ENCODE measurements around the gene DMC1.
"Not testable (repeated sequence)": the region's sequence is repeated elsewhere in the genome, so short reads cannot be mapped to it uniquely, and the experiment has no call there.

DMC1 gene

DNA sequence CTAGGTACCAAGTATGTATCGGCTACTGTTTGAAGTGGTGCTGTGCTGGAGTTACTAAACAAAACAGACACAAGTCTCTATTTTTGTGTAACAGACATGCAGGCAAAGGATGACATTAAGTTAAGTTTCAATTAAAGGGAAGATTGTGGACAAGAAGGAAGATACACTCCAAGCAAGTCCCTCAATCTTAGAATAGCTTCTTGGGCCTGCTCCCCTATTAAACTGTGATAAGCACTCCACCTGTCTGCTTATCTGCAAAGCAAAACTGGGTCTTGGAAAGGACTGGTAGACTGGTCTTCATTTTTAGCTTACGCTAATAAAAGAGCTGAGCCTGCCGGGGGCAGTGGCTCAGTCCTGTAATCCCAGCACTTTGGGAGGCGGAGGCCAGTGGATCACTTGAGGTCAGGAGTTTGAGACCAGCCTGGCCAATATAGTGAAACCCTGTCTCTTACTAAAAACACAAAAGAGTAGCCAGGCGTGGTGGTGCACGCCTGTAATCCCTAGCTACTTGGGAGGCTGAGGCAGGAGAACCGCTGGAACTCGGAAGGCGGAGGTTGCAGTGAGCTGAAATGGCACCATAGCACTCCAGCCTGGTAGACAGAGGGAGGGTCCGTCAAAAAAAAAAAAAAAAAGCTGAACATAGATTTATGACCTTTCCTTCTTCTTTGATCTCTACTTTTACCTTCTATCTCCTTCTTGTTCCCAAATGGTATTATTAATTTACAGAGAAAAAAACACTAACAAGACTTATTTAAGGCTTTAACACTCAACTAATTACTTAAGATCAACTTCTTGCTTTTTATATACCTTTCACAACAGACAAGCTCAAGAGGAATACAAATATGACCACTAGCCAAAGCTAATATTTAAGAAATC, 67.9 kb downstream of the DMC1 start:
- DNase-seq (ENCODE audit: low spot score), result no peak

DNA sequence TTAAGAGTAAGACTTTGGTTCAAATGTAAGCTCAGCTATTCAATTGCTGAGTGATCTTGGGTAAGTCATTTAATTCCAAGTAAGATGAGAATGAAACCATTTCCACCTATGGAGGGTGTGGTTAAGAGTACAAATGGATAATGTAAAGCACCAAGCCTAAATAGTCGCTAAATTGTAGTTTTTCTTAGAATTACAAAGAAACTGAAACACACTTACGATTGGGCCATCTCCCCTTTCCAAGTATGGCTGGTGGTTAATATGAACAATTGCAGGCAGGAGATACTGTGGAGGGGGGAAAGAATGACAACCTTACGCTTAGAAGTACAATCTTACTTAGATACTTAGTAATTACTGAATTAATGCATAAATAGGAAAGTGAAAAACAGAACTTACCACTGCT, 72.1 kb downstream of the DMC1 start:
- no peak for DNase-seq (ENCODE audit: low spot score)

DNA sequence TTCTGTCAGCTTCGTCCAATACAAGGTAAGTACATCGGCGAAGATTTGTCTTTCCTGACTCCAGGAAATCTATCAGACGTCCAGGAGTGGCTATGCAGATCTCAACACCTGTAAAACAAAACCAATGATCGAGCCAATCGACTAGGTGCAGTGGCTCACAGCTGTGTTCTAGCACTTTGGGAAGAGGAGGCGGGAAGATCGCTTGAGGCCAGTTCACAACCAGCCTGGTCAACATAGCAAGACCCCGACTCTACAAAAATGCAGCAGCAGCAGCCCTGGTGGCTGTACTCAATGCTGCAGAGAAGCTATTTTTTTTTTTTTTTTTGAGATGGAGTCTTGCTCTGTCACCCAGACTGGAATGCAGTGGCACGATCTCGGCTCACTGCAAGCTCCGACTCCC, 75.0 kb downstream of the DMC1 start:
- DNase-seq (ENCODE audit: low spot score), result no peak

DNA sequence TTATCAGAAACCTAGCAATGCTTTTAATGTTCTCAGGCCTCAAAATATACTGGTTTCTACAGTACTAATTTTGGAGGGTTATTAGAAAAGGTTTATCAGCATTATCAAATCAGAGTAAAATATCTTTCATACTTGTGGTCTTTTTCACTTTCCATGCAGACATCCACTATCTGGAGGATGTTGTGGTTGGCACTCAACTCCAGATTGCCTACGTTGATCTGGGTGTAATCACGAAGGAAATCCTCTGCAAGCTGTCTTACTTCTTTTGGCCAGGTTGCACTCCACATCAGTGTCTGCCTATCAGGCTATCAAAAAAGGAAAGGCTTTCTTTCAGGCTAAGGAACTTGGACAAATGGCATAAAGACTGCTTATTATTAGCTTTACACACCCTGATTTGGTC, 75.5 kb downstream of the DMC1 start:
- DNase-seq (ENCODE audit: low spot score), result no peak

DNA sequence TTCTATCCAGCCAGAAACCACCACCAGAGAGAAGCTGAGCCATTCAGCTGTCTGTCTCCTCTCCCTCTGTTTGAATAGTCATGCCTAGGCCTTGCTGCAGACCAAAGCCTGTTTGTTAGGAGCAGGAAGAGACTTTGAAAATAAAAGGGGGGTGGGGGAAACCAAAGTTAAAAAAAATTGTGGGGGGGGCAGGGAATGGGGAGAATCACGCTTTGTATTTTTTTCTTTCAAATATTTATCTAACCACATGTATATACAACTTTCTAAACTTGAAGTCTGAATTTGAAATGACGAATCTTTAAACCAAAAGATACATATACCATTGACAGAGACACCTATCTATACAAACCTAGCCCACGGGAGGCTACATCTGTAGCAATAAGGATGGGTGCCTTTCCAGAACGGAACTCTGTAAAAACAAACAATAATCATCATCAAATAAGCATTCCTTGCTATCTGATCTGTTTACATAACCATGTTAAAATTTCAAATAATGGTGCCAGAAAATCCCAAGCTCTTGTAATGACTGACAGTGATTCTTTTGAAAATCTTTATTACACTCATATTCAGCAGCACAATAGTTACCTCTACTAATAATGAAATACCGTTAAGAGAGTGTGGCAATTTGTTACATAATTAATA, 78.2 kb downstream of the DMC1 start:
- DNase-seq (ENCODE audit: low spot score), result no peak

DNA sequence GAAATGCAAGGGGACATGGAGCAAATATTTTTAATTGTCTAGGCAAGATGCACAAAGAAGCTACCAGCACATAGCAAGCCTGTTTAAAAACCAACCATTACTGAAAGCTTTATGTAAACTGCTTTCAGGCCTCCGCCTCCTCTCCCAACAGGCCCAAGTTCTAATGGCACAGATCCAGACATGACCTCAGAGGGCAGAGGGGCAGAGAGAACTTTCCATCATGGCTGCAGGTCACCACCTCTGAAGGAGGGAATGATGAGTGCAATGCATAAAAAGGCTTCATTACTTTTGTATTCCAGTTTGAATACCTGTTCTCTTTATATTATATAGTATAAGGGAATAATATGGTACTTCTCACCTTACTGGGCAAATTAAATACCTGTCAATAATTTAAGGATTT, 79.1 kb downstream of the DMC1 start:
- no peak for DNase-seq (ENCODE audit: low spot score)

DNA sequence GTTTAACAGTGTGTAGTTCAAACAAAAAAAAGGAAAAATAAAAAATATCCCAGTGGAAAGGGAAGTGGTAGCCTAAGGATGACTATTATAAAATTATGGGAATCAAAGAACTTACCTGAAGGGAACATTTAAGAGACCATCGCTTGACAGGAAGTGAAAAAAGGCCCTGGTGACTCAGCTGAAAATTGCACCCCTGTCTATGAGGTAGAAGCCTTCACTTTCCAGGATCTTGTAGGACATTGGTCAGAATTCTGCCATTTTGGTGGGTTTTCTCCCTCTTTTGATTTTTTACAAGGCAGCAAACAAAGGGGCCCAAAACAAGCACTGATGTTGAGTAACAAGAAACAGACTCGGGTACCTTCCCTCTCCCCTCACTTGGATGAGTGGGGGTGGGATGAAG, 79.5 kb downstream of the DMC1 start:
- DNase-seq (ENCODE audit: low spot score), result no peak

DNA sequence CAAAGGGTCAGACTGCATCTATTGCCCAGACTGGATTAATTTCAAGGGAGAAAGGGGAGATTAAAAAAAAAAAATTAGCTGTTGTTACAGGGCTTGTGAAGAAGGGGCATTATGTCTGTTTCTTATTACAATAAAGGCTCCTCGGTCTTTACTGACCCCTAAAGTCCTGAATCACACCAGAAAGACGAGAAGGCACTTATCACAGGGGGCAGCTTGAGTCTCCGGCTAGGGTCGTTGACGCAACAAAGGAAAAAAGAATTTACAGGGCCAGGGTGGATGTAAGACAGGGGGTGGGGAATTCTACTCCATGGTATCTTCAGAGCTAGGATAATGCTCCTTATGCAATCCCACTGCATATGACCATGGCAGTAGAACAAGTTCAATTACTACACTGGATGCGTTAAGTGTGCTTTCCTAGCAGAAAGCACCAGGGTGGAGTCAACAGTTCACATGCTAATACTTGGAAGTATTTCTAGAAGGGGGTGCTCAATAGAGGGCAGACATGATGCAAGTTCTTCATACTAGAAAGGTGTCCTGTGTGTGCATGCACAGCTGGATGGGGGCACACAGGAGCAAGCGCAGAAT, 80.3 kb downstream of the DMC1 start:
- no peak for DNase-seq (ENCODE audit: low spot score)

DNA sequence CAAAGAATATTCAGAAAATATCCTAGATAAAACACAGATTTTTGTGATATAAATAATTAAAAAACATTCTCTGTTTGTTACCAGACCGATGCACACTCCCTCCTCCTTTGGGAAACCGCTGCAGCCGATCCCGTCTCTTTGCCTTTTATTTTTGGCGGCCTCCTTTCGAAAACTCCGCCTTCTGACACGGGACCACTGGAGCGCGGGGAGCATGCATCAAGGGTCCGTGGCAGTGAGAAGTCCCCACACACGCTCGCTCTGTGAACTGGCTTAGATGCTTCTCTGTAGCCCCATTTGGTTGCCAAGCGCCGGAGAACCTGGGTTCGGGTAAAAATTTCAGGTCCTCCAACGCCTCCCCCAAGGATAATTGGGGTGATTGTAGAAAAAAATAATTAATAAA, 80.8 kb downstream of the DMC1 start:
- no peak for DNase-seq (ENCODE audit: low spot score)

DNA sequence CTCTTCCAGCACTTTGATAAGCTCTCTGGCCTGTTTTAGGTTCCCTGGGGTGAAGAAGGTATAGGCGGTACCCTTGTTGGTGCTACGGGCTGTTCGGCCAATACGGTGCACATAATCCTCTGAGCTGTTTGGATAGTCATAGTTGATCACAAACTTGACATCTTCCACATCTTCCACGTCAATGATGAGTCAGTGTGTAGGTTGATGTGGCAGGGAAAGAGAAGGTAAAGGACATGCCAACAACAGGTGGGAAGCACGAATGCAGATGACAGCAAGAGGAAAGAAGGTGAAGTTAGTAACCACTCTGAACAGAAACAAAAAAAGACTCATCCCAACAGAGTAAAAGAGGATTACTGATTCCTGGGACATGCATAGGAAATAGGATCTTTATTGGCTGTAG, 82.0 kb downstream of the DMC1 start:
- DNase-seq (ENCODE audit: low spot score), result no peak

DNA sequence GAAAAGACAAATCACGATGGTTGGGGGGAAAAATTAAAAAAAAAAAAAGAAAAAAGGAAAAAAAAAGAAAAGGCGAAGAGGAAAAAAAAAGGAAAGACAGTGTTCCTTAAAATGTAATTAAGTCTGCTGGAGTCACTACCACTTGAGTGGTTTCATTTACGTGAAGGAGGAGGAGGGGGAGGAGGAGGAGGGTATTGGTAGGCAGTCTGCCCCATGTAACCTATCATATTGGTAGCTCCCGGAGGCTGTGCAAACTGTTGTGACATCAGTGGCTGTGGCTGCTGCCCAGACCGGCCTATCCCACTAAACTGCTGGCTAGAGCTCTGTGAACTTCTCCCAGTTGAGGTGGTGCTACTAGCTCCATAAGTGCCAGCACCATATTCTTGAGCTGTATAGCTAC, 84.2 kb downstream of the DMC1 start:
- DNase-seq (ENCODE audit: low spot score), result no peak

DNA sequence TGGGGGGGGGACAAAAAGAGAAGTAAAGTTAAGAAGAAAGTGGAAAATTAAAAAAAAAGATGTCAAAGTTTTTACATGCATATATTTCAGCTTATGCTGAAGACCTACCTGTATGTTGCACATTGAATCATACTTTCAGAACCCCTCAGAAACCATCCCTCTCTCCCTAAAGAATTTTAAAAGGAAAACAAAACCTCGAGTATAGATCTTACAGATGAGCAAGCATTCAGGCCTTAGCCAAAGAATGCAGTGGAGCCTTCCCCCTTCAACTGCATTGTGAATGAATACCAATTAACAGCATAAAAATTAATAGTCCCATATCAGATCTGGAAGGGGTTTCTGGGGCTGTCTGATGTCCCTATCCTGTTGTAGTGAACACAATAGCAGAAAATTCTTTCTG, 85.7 kb downstream of the DMC1 start:
- no peak for DNase-seq (ENCODE audit: low spot score)

DNA sequence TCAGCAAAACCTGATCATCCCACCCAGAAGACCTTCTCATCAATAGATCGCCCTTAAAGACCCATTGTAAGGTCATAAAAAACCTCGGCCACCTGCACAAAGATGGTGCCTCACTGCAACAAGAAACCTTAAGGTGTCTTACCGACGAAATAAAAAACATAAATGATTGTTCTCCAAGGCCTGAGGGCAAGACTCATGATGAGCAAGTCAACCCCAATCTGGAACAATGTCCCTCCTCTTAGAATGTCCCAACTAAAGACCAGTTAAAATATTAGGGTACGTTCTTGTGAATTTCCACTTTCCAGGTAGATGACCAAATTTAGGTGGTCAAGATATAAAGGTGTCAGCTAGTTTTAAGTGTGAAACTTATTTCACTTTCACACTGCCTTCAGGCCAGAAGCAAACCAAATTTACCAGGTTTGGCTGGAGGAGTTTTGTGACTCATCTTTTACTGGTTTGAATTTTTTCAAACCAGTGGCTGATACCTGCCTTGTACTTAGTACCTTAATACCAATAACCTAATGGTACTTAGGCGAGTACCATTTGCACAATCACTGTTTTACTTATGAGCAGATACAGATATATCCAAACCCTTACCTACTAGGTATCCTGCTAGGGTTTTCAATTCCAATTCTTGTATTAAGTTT, 87.2 kb downstream of the DMC1 start:
- DNase-seq (ENCODE audit: low spot score), result no peak

DNA sequence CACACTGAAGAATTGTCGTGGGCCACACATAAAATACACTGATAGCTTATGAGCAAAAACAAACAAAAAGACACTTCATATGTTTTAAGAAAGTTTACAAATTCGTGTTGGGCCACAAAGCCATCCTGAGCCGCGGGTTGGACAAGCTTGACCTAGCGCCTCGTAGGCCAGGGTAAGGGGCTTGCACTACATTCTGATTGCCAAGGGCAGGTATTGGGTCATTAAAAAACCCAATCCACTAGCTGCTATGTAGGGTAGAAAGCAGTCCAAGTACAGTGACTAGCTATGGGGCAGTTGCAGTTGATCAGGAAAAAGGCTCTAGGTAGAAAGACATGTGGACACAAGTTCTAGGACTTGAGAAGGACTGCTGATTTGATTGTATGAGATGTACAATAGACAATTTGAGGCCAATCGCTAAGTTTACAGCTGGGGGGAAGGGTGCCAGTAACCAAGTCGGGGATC, 88.1 kb downstream of the DMC1 start:
- no peak for DNase-seq (ENCODE audit: low spot score)

DNA sequence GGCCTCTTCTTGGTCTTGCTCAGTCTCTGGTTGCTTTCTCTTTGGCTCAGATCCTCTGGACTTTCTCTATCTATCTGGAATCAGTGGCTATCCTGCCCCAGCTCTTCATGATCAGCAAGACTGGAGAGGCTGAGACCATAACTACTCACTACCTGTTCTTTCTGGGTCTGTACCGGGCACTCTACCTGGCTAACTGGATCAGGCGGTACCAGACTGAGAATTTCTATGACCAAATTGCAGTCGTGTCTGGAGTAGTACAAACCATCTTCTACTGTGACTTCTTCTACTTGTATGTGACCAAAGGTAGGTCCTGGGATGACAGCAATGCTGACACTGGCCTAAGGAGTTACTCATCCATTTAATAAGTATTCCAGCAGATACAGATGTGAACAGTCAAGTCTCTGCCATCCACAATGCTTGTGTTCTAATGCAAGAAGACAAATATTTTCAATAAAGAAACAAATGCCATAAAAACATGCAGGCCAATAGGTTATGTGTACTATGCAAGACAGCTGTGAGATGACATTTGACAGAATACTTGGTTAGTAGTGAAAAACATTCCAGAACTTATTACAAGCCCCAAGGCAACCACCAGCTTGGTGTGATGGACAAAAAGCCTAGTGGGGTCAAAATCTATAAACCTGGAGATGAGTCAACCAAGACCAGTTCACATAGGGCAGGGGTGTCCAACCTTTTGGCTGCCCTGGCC, 88.7 kb downstream of the DMC1 start:
- DNase-seq (ENCODE audit: low spot score), result no peak

DNA sequence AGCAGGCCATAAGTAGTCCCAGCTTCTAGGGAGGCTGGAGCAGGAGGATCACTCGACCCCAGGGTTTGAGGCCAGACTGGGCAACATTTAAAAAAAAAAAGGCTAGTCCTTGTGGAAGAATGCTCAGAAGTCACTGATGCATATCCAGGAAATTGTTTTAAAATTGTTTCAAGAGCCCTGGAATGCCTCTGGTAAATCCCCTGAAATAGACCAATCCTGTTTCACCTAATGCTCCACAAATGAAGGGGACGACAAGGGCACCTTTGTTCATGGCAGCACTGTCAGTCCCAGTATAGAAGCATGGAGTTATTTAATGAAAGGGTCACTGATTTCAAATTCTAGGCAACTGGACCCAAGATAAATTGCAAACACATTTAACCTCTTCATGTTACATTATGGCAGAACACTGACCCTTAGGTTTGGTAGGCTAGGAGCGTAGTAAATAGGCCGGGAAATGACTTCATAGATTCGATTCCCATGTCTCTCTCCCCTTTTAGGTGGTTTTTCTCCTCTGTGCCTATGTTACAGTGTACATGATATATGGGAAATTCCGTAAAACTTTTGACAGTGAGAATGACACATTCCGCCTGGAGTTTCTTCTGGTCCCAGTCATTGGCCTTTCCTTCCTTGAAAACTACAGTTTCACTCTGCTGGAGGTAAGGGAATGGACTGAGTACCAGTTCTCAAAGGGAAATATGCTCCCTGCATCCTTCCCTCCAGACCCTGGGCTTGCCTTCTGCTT, 90.7 kb downstream of the DMC1 start:
- DNase-seq (ENCODE audit: low spot score), result no peak

DNA sequence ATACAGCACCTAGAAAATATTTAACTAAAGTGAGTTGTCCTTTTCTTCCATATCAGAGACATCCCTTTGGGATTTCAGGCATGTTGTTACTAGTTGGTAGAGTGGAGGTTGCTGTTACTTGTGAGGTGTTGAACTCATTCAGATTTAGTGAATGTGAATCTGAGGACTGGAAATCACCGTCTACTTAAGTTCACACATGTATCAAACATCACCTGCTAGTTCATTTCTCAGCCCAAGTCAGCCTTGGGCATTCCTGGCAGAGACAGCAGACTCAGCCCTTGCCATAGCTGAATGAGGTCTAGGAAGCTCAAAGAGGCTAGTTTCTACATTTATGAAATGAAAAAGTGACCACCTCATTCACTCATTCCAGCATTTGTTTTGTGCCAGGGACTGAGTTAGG, 92.4 kb downstream of the DMC1 start:
- DNase-seq (ENCODE audit: low spot score), result no peak

DNA sequence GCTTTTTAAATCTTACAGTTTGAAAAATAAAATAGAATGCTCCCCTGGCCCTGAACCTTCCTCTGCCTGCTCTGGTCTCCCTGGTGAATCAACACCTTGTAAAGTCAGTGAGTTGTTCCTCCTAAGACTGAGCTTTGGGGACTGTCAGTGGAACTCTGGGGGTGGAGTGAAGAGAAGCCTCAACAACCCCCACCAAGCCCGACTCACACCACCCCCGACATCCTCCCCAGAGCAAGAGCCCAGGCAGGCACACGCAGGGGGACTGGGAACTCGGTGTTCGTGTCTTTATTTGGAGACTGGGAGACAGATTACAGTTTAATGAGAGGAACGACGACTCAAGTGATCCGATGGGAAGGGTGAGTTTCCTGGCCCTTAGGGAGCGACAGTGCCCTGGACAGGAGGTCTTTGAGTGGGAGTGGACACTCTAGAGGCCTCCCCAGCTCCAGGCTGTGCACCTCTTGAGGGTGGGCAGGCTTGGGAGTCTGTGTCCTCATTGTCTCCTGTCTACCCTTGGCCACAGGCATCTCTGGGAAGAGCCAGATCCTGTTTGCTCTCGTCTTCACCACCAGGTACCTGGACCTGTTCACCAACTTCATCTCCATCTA, 95.9 kb downstream of the DMC1 start:
- DNase-seq (ENCODE audit: low spot score), result no peak

DNA sequence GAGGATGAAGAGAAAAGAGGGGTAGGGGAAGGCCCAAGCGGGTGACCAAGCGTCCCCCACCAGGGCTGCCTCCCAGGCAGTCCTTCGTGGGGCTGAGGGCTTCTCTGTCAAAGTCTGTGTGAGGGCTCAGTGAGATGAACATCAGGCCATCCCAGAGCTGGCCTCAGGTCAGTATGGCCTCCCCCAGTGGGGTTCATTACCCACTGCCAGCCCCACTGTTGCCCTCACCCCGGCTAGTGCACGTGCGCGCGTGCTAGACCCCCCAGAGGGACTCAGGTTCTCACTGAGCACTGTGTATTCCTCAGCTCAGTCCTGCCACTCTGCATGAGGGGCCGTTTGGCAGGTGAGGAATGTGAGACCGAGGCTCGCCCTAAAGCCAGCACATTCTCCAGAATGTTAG, 98.7 kb downstream of the DMC1 start:
- no peak for DNase-seq (ENCODE audit: low spot score)

DNA sequence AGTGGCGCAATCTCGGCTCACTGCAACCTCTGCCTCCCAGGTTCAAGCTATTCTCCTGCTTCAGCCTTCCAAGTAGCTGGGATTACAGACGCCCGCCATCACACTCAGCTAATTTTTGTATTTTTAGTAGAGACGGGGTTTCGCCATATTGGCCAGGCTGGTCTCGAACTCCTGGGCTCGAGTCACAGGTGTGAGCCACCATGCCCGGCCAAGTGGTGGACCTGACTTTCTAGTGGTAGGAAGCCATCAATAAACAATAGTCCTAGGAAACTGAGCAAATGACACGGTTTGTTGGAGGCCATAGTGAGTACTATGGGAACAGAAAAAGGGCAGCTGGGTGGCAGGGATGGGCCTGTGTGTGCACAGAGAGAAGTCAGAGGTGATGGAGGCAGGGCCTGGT, 99.8 kb downstream of the DMC1 start:
- DNase-seq (ENCODE audit: low spot score), result not testable (repeated sequence)

DNA sequence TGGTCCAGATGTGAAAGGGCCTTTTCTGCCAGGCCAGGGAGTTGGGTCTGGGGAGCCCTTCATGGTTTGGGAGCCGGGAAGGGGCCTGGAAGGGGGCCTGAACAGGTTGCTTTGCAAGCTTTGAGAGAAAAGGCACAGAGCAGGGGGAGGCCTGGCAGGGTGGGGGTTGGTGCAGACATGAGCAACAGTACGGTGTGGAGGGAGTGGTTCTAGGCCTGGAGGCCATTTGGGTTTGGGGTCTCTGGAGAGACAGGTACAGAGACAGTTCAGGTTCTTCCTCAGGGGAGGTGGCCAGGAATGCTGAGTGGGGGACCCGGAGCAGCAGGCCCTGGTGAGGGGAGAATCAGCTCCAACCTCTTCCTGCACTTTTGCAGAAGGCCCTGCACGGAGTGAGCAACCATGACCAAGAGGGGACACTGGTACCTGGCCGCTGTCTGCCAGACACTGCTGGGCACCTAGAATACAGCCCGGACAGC, 100.6 kb downstream of the DMC1 start:
- no peak for DNase-seq (ENCODE audit: low spot score)
